Skin of body (tissue), 2 donors: Measurements from ENCODE around the gene RBM44. TPM values are rescaled to one million over a fixed set of nuclear protein-coding genes. Genes with fewer than 3 reads are reported as not detected.
"Not testable (repeated sequence)": the region's sequence is repeated elsewhere in the genome, so short reads cannot be mapped to it uniquely, and the experiment has no call there.

Source experiments
- DNase-seq: peaks from one replicate; lab custom pipeline; 2025; lab: John Stamatoyannopoulos, UW
- total RNA-seq: library from RNA; depleted of rRNA; stranded (reverse); fragments of >200 nt; gene quantifications from one replicate; pipeline ENCODE4 v1.2.3, GENCODE V29; 2014

The RBM44 gene, protein sequence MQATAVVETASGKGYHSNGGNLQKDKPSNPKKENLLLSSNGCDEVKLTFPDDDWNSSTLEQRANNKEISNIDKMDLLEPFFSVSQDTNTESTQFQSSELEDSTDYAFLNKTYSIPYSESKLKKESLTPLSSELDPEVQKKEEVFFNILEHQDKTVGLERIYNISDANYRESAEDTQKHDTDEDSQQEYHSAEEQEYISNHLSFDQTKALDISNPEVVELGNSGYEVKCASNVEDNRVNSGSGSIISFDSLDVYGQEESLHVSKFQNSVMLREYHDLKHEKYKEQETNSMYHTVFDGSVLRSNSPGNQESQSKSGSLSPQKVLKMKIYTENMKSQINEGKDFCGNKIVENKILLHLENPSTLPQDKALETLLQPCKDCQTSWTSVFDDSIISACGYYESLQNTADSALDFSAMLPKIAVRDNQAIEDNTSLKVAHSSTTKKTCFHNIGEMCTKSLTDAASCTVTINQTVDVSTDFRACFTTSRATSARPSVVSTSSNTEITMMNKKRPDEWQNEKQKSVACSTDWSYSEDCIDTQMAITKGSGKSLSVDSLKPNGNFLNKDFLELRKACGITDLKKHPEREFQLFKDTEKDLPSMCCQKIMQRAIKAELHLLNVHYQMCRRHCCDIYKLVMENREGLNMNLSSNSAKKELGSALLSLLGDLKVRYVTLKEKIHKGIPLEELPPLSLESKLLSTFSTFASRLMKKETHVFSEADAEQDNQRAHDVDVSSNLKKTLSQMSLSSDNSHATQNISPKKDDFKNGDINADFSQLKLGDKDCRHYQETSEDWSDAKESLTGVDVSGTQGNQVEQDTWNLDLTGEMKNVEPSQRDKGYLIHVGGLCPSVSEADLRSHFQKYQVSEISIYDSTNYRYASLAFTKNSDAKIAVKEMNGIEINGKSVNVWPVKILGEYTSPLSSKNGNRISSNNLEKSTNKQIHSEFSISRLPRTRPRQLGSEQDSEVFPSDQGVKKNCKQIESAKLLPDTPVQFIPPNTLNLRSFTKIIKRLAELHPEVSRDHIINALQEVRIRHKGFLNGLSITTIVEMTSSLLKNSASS
- total RNA-seq, result 2.1 TPM

- DNase-seq, result no peak
Observed at GRCh38 chr2:237798236-237799059, at the start of gene RBM44. Gene RBM44, plus strand, starts transcription at chr2:237798779. Its CDS starts 14,831 bp downstream, at chr2:237813610.

GRCh38 chr2:237749002-237749401, 49.6 kb upstream of the RBM44 start:
- DNase-seq, result no peak

GRCh38 chr2:237749961-237750360, 48.6 kb upstream of the RBM44 start:
- no peak for DNase-seq

DNA sequence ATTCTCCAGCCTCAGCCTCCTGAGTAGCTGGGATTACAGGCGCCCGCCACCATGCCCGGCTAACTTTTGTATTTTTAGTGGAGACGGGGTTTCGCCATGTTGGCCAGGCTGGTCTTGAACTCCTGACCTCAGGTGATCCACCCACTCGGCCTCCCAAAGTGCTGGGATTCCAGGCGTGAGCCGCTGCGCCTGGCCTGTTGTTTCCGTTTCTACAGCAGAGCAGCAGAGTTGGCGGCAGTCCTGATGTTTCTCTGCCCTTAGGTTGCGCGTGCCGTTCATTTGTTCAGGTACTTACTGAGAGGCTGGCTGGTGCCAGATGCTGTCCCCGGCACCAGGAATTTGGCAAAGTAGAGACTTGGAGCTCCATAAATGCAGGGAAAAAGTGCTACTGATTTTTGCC, 48.1 kb upstream of the RBM44 start:
- not testable (repeated sequence) for DNase-seq

DNA sequence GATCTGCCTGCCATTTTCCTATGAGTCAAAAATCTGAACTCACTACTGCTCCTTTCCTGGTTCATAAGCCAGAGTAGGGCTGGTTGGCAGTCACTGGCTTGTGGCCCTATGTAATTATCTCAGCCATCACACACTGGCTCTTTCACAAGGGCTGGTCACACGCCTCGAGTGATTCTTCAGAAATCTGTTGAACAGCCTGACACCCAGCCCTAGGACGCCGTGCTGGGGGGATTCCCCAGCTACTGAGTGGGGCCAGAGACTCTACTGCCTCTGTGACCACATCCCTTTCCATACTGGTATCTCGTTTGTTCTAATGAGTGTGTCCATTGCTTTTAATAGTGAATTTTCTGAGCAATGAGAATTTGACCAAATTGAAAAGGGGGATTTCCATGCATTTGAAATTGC, 45.8 kb upstream of the RBM44 start:
- no peak for DNase-seq

- no peak for DNase-seq
Observed at GRCh38 chr2:237754182-237754581, 44.4 kb upstream of the RBM44 start.

DNA sequence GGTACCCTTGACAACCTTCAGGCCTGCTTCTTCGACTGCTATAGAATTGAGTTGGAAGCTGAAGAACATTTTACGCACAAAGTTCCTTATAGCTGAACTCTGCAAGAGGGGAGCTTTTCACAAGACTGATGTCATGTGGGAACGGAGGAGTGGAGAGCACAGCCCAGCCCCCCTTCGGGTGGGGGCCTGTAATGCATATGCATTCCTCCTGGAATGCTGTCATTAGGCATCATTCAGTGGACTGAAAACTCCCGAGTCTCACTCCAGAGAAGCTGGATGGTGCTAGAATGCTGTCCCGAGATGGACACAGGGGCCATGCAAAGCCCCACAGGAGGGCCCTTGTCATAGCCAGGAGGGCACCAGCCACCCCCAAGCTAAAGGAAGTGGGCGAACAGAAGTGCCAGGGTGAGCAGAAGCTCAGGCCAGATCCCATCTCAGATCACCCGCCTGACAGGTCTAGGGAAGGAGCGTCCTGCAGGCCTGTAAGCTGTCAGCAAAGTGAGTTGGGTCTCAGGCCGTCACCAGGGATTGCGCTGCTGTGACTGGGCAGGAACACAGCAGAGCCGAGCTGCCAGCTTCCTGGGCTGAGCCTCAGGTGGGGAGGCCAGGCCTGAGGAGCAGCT, 43.8 kb upstream of the RBM44 start:
- no peak for DNase-seq

DNA sequence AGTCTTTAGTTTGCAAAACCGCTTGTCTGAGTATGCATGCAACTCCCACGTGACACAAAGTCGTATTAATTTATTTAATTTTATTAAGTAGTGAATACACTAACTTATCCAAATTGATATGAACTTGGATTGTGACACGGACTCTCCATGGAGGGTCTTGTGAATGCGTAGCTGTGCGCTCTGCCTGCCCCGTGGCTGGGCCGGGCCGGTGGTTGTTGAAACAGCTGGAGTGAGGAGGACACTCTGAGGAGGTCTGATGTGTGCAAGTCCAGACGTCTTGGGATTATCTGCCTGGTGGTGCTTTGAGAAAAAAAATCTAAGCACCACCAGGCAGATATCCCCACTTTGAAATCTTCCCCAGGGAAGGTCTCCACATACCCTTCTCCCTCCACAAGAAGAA, 41.0 kb upstream of the RBM44 start:
- no peak for DNase-seq

DNA sequence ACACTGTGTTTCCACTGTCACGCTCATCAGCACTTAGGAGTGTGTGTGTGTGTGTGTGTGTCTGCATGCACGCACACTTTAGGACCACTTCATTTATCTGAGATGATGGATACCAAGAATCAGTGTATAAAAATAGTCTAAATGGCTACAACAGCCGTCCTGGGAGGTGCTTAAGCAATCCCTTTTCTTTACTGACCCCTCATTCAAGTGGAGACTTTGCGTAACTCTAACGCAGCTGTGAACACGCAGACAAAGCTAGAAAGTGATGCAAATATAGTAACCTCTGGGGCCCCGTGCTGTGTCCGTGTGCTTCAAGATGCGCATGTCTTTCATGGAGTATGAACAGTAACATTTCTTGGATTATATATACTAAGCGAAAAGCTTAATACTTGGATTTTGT, 40.4 kb upstream of the RBM44 start:
- no peak for DNase-seq

DNA sequence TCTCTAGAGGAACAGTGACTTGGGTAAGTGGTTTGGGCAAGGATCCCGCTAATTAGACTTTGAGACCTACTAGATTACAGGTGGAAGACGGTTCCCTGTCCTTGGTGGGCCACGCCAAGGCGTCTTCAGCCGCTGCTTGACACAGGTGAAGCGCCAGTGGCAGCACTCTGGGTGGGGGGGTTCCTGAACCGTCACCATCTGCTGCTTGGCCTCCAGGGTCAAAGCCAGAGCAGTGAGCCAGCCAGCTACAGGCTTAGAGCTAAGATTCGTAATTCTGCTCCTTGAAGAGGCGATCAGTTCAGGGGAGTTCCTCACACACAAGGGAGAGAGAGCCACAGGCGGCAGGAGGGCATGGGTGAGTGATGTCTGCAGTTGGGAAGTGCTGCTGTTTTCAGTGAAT, 39.4 kb upstream of the RBM44 start:
- no peak for DNase-seq

DNA sequence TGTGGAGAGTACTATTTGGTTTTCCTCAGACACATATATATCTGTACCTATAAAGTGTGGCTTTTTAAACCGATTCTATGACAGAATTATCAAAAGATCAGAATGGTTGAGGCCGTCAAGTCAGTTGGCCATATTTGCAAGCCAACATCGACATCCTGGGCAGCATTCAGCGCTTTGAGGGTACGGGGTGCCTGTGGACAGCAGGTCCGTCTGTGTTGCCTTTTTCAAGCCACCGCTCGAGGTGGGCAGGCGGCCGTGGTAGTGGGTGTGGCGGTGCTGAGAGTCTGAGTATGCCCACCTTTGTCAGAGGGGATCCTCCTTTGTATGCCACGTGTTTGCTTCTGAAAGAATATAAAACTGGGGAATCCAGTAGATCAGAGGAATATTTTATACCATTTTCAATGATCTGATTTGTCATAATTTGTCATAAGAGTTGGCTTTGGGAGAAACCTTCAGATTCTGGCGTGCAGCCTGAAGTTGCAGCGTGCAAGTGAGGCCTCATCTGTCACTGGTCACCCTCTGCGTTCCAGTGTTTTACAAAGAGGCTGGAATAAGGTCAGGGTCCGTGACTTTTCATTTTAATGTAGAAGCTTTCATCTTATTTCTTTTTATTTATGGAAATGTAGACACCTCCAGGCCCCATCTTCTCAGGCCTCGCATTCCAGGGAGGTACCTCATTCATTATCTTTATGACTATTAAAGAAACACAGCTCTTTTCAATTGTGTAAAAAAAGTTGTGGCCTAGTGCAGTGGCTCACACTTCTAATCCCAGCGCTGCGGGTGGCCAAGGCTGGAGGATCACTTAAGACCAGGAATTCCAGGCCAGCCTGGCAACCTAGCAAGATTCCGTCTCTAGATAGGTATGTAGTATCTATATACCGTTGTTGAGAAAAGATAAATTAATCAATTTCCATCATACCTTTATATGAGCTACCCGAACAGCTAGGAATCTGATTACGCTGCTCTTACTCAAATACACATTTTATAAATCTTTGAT, 37.8 kb upstream of the RBM44 start:
- DNase-seq, result no peak

DNA sequence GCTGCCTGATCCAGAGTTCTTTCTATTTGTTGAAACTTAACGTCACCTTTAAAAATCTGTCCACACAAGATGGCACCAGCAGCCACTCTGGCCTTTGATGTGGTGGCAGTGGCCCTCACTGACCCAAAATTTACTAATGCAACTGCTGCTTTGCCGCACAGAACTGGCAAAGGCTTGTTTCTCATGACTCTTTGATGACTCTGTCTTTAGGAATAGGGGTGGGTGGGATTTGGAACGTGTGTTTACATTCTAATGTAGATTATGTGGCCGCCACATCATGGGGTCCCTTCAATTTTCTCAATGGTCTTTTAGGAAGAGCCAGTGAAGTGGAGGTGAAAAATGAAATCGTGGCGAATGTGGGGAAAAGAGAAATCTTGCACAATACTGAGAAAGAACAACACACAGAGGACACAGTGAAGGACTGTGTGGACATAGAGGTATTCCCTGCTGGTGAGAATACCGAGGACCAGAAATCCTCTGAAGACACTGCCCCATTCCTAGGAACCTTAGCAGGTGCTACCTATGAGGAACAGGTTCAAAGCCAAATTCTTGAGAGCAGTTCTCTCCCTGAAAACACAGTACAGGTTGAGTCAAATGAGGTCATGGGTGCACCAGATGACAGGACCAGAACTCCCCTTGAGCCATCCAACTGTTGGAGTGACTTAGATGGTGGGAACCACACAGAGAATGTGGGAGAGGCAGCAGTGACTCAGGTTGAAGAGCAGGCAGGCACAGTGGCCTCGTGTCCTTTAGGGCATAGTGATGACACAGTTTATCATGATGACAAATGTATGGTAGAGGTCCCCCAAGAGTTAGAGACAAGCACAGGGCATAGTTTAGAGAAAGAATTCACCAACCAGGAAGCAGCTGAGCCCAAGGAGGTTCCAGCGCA, 36.0 kb upstream of the RBM44 start:
- DNase-seq, result not testable (repeated sequence)

DNA sequence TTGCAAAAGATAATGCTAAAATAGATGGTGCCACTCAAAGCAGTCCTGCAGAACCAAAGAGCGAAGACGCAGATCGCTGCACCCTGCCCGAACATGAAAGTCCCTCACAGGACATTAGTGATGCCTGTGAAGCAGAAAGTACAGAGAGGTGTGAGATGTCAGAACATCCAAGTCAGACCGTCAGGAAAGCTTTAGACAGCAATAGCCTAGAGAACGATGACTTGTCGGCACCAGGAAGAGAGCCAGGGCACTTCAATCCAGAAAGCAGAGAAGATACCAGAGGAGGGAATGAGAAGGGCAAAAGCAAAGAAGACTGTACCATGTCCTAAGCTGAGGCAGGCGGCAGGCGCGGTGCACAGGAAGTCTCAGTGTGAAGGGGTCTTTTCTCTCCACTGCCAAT, 34.8 kb upstream of the RBM44 start:
- no peak for DNase-seq

DNA sequence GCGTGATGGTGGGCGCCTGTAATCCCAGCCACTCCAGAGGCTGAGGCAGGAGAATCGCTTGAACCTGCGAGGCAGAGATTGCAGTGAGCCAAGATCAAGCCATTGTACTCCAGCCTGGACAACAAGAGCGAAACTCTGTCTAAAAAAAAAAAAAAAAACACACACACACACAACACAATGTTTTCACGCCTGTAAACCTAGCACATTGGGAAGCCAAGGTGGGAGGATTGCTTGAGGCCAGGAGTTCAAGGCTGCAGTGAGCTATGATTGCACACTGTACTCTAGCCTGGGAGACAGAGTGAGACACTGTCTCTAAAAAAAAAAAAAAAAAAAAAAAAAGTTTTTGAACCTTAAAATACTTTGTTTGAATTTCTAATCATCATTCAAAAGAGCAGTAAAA, 33.5 kb upstream of the RBM44 start:
- DNase-seq, result not testable (repeated sequence)

DNA sequence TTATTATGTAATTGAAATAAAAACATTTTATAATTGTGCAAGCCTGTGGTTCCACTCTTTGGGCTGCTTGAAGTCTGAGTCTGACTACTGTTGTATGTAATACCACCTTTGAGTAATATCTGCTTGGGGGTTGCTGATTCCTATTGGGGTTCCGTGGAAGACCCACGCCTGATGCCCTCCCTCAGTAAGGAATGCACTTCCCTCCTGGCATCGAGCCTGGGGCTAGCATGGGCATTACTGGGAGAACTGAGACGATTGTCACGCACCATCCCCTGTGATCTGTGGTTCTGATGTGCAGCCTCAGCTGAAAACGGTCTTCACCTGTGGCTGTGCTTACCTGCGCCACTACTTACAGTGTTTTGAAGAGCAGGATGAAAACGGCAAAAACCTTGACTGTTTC, 32.7 kb upstream of the RBM44 start:
- DNase-seq, result no peak

DNA sequence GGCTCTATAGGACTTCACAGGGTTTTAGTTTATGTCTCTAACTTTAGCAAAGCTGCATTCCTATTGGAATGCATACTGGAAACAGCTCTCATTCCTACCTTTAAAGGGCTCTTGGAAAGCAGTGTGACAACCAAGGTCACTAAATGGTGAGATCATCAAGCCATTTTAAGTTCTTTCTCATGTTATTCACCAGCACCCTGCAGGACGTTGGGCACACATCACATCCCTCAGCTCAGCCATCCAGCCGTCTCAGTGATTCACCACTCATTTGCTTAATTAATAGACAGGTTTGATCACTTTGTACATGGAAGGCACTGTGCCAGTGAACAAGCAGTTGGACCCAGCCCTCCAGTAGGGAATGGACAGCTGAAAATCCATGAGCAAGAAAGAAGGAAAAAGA, 32.2 kb upstream of the RBM44 start:
- DNase-seq, result no peak

- DNase-seq, result no peak
Observed at GRCh38 chr2:237772513-237772912, 26.1 kb upstream of the RBM44 start.

DNA sequence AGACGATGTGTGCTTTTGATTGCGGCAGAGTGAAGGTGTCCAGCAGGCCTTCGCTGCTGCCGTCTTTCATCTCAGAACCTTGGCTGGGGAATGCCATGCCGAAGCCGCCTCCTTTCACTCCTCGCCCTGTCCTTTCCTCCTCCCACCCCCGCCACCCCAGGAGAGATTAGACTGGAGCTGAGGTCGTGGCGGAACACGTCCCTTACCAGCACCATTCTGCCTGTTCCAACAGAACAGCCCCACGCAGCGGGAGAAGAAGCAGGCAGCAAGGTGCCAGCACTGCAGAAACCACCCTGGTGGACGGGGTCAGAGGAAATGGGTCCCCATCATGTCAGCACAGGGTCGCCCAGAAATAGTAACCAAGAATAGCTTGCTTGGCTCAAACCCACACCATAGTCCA, 24.8 kb upstream of the RBM44 start:
- no peak for DNase-seq
